Measurements from ENCODE around the gene EIF2B4. TPM values are rescaled to one million over a fixed set of nuclear protein-coding genes. Genes with fewer than 3 reads are reported as not detected.

Gene EIF2B4
- total RNA-seq, 4 donors from 2014 or later = 12.0 to 36.7 (median 27.5) TPM

DNA sequence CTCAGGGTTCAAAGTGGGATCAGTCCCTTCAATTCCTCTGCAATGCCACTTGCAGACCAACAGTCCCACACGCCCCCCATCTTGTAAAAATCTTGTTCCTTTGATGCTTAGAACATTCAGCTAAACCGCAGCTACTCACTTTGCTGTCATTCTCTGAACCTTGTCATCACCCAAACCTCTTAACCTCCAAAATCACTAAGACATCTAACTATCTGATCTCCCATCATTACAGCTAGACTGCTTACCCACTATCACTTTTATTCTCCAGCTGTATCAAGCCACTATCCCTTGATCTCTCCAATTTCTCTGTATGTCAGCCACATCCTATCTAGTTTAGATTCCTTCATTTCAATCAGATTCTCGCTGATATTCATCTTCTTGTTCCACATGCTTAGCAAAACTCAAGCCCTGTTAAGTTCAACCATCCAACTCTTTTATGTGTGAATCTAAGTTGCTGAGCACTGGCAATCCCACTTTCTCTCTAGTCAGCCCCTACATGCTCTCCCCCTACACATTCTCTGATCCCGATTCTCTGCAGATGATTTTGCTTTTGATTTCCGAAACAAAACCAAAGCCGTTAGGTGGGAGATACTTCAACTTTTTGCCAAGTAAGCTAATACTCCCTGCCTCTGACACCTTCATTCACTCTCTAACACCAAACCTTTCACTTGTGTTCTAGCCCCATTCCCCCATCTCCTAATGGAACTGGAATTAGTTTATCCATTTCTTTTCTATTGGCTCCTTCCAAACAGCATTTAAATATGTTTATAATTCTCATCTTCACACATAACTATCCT is 18.1 kb downstream of the EIF2B4 start:
- in situ Hi-C loops (cut with MboI; ENCODE audit: low pct_ligation_motif_present in 1 of 4, low pct_unique_long_range_greater_than_20kb in 1 of 4, low sequenced_read_pairs in 3 of 4) = no loop called here

DNA sequence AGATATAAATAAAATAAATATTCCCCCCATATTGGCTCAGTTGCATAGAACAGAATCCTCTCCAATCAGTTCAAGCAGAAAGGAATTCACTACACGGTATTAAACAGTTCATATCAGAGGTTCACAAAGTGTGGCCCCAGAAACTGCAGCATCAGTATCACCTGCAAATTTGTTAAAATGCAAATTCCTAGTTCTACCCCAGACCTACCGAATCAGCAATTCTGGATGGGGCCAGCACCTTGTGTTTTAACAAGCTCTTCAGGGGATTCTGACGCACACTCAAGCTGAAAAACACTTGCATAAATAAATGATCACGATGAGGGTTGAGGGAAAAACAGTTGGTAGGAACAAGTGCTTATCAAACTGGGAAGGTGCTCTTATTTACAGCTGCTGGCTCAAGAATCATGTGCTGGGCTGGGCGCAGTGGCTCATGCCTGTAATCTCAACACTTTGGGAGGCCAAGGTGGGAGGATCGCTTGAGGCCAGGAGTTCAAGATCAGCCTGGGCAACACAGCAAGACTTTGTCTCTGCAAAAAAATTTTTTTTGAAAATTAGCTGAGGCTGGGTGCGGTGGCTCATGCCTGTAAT is 19.9 kb downstream of the EIF2B4 start:
- H3K27me3 ChIP-seq = no peaks in the 10 kb centered on the region
- TF ChIP-seq, protein P1, sequence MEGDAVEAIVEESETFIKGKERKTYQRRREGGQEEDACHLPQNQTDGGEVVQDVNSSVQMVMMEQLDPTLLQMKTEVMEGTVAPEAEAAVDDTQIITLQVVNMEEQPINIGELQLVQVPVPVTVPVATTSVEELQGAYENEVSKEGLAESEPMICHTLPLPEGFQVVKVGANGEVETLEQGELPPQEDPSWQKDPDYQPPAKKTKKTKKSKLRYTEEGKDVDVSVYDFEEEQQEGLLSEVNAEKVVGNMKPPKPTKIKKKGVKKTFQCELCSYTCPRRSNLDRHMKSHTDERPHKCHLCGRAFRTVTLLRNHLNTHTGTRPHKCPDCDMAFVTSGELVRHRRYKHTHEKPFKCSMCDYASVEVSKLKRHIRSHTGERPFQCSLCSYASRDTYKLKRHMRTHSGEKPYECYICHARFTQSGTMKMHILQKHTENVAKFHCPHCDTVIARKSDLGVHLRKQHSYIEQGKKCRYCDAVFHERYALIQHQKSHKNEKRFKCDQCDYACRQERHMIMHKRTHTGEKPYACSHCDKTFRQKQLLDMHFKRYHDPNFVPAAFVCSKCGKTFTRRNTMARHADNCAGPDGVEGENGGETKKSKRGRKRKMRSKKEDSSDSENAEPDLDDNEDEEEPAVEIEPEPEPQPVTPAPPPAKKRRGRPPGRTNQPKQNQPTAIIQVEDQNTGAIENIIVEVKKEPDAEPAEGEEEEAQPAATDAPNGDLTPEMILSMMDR (IDR thresholded peaks at IDR 0.05) = no peak
- TF ChIP-seq POLR2AphosphoS5 (IDR thresholded peaks at IDR 0.05) (no peak), POLR2A (IDR thresholded peaks at IDR 0.05) (no peak), EP300 (IDR thresholded peaks at IDR 0.05; ENCODE audit: low read depth) (no peak)
- H3K9me3 ChIP-seq = no peaks in the 10 kb centered on the region
- intact Hi-C loops (cut with DNase I; ENCODE audit: low total_unique reads) (no loop called here), in situ Hi-C loops (cut with MboI; ENCODE audit: low pct_ligation_motif_present in 1 of 4, low pct_unique_long_range_greater_than_20kb in 1 of 4, low sequenced_read_pairs in 3 of 4) (no loop called here)
- H3K36me3 ChIP-seq = no peaks in the 10 kb centered on the region
- DNase-seq = no peak
- no peak overlapping the region for H3K4me3 ChIP-seq
- 81 to 88% methylated on average over 4 to 7 of the region's 7 CpGs for WGBS, 2 donors (ENCODE audit: low coverage in 1 of 2)
- H3K27ac ChIP-seq = no peak overlapping the region
- H3K4me1 ChIP-seq = peaks cover 9 to 38% (median 18%) of the 10 kb centered on the region in 4 donors

More for the DNA sequence above, 18.1 kb downstream of the EIF2B4 start:
- H3K4me1 ChIP-seq = peaks cover 14 to 47% (median 24%) of the 10 kb centered on the region in 4 donors
- no peak for DNase-seq
- no peaks in the 10 kb centered on the region for H3K9me3 ChIP-seq
- H3K36me3 ChIP-seq = no peaks in the 10 kb centered on the region
- intact Hi-C loops (cut with DNase I; ENCODE audit: low total_unique reads) = no loop called here
- TF ChIP-seq EP300 (IDR thresholded peaks at IDR 0.05; ENCODE audit: low read depth) = no peak
- no peak for TF ChIP-seq POLR2AphosphoS5 (IDR thresholded peaks at IDR 0.05)
- TF ChIP-seq POLR2A (IDR thresholded peaks at IDR 0.05) = no peak
- TF ChIP-seq, protein P1 (IDR thresholded peaks at IDR 0.05) = no peak
- H3K4me3 ChIP-seq = no peak overlapping the region
- no peak overlapping the region for H3K27ac ChIP-seq
- WGBS, 2 donors (ENCODE audit: low coverage in 1 of 2) = 81 to 87% methylated on average over 6 of the region's 6 CpGs
- no peaks in the 10 kb centered on the region for H3K27me3 ChIP-seq

DNA sequence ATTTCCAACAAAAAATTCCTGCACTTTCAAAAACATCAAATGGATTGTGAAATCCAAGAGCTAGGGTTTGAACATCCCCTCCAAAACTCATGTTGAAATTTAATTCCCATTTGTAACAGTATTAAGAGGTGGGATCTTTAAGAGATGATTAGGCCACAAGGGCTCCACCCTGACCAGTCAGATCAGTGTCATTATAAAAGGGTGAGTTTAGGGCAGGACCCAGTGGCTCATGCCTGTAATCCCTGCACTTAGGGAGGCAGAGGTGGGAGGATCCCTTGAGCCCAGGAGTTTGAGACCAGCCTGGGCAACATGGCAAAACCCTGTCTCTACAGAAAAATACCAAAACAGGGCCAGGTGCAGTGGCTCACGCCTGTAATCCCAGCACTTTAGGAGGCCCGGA is 22.5 kb downstream of the EIF2B4 start:
- H3K27me3 ChIP-seq = no peaks in the 10 kb centered on the region
- WGBS, 2 donors (ENCODE audit: low coverage in 1 of 2) = 89% methylated on average over 2 of the region's 2 CpGs; no CpG with 5 or more reads in 1 of the 2 donors
- no peak overlapping the region for H3K27ac ChIP-seq
- H3K4me3 ChIP-seq = no peak overlapping the region
- no peak for TF ChIP-seq POLR2A (IDR thresholded peaks at IDR 0.05)
- no peak for TF ChIP-seq EP300 (IDR thresholded peaks at IDR 0.05; ENCODE audit: low read depth)
- H3K9me3 ChIP-seq = no peaks in the 10 kb centered on the region
- DNase-seq = no peak
- intact Hi-C loops (cut with DNase I; ENCODE audit: low total_unique reads) = no loop called here
- in situ Hi-C loops (cut with MboI; ENCODE audit: low pct_ligation_motif_present in 1 of 4, low pct_unique_long_range_greater_than_20kb in 1 of 4, low sequenced_read_pairs in 3 of 4) = no loop called here
- peaks cover 0 to 7% (median 1%) of the 10 kb centered on the region in 4 donors for H3K36me3 ChIP-seq
- H3K4me1 ChIP-seq = peaks cover 0 to 13% (median 0%) of the 10 kb centered on the region in 4 donors

DNA sequence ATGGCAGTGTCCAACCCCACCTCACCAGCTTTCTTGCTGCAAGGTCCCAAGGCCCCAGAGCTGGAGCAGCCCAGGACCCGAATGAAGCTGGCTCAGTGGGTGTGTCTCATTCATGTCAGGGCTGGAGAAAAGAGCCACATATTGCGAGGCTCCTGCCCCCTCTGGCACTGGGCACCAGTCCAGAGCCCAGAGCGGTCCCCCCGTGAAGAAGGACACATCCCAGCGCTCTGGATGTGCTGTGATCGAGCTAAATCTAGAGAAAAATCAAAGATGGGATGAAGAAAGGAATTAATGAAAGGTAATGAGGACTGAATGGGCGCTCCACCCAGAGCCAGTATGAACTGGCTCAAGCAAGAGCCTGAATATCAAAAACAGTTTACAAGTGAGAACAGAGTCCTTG is 34.0 kb downstream of the EIF2B4 start:
- Histone ChIP-seq H3K4me3 (no peak overlapping the region), H3K27me3 (no peaks in the 10 kb centered on the region), H3K36me3 (peaks cover 0 to 76% (median 35%) of the 10 kb centered on the region in 4 donors), H3K4me1 (no peaks in the 10 kb centered on the region), H3K9me3 (no peaks in the 10 kb centered on the region), H3K27ac (no peak overlapping the region)
- TF ChIP-seq, protein P1 (IDR thresholded peaks at IDR 0.05) = no peak
- no peak for TF ChIP-seq EP300 (IDR thresholded peaks at IDR 0.05; ENCODE audit: low read depth)
- in situ Hi-C loops (cut with MboI; ENCODE audit: low pct_ligation_motif_present in 1 of 4, low pct_unique_long_range_greater_than_20kb in 1 of 4, low sequenced_read_pairs in 3 of 4) (no loop called here), intact Hi-C loops (cut with DNase I; ENCODE audit: low total_unique reads) (no loop called here)
- 95 to 96% methylated on average over 6 to 7 of the region's 7 CpGs for WGBS, 2 donors (ENCODE audit: low coverage in 1 of 2)
- DNase-seq = no peak

Data from transverse colon (tissue), 4 donors.